GM10248 (cell line): ENCODE results near the gene PPFIA1.

Experiments used
- CTCF ChIA-PET: fragments of 300-600 bp; sonication (Branson Sonifier 250); formaldehyde crosslinking; extraction: SDS; loops from one replicate; lab custom pipeline; 2021; ENCODE audit warnings: antibody characterized with exemption; lab: Yijun Ruan, JAX
- POLR2A ChIA-PET: fragments of 350-650 bp; sonication (Branson Sonifier 250); formaldehyde crosslinking; extraction: SDS; loops from one replicate; lab custom pipeline; 2020; ENCODE audit warnings: antibody characterized with exemption; lab: Yijun Ruan, JAX
- DNase-seq: peaks from one replicate; pipeline ENCODE4 v3.0.0; 2012; ENCODE audit errors: extremely low spot score
- CTCF ChIP-seq: IDR thresholded peaks from 2 replicates; pipeline ENCODE4 v1.5.1; 2012; ENCODE audit warnings: mild to moderate bottlenecking, low read depth; ENCODE audit errors: extremely low read depth, missing control alignments, control extremely low read depth

The PPFIA1 gene

GRCh38 chr11:70413151-70413550 lies 142.7 kb downstream of the PPFIA1 start:
- CTCF ChIA-PET: no interaction called here
- POLR2A ChIA-PET: no interaction called here
- DNase-seq: no peak
- TF ChIP-seq CTCF: no peak

GRCh38 chr11:70414341-70415100 lies 144.0 kb downstream of the PPFIA1 start:
- no peak for DNase-seq
- POLR2A ChIA-PET: no interaction called here
- TF ChIP-seq CTCF: no peak
- CTCF ChIA-PET: no interaction called here

- TF ChIP-seq CTCF: no peak
- POLR2A ChIA-PET: no interaction called here
- no peak for DNase-seq
- CTCF ChIA-PET: no interaction called here
Measured at GRCh38 chr11:70415191-70415590, 144.7 kb downstream of the PPFIA1 start.

- ChIA-PET CTCF (no interaction called here), POLR2A (no interaction called here)
- DNase-seq: no peak
- no peak for TF ChIP-seq CTCF
Measured at GRCh38 chr11:70415642-70416395, 145.3 kb downstream of the PPFIA1 start.

- ChIA-PET CTCF (no interaction called here), POLR2A (no interaction called here)
- no peak for TF ChIP-seq CTCF
- DNase-seq: no peak
Measured at GRCh38 chr11:70416881-70417280, 146.4 kb downstream of the PPFIA1 start.

- DNase-seq: no peak
- ChIA-PET CTCF (interaction anchor here (0.6 to 1.4 kb wide), 4 partner anchors 9 to 1445 kb away, joined by 3 to 4 read pairs (median 3); no protein-coding TSS in a partner anchor), POLR2A (no interaction called here)
- TF ChIP-seq CTCF: no peak
Measured at GRCh38 chr11:70418130-70418529, 147.6 kb downstream of the PPFIA1 start.
